Kidney epithelial cell (primary cell): ENCODE data around the gene MAP1A. TPM values are rescaled to one million over a fixed set of nuclear protein-coding genes. Genes with fewer than 3 reads are reported as not detected.

ENCODE experiments used
- DNase-seq: peaks from one replicate; pipeline ENCODE4 v3.0.0-alpha.2; 2010; ENCODE audit warnings: low read depth
- H3K27me3 ChIP-seq: 2 replicates; pipeline ENCODE4 v1.6.0; 2011; ENCODE audit warnings: low read length; ENCODE audit not compliant: control insufficient read depth, insufficient read depth
- H3K36me3 ChIP-seq: 2 replicates; pipeline ENCODE4 v1.5.1; 2011; ENCODE audit warnings: low read length; ENCODE audit not compliant: control insufficient read depth, insufficient read depth
- H3K4me3 ChIP-seq: 2 replicates; pipeline ENCODE4 v1.5.1; 2011; ENCODE audit warnings: low read depth, mild to moderate bottlenecking, control low read depth, low read length
- total RNA-seq: library from RNA; depleted of rRNA; stranded (reverse); fragments of >200 nt; gene quantifications from 2 replicates; pipeline ENCODE4 v1.2.3, GENCODE V29; 2015
- TF ChIP-seq, protein P1 (sequence below): IDR thresholded peaks from 2 replicates; pipeline ENCODE4 v1.5.1; 2011; ENCODE audit warnings: mild to moderate bottlenecking, moderate library complexity, low read length, control low read depth, inconsistent platforms; ENCODE audit not compliant: insufficient read depth, poor library complexity, severe bottlenecking

Gene MAP1A
- total RNA-seq, 1 donor from 2014 or later, result 2.0 TPM

DNA sequence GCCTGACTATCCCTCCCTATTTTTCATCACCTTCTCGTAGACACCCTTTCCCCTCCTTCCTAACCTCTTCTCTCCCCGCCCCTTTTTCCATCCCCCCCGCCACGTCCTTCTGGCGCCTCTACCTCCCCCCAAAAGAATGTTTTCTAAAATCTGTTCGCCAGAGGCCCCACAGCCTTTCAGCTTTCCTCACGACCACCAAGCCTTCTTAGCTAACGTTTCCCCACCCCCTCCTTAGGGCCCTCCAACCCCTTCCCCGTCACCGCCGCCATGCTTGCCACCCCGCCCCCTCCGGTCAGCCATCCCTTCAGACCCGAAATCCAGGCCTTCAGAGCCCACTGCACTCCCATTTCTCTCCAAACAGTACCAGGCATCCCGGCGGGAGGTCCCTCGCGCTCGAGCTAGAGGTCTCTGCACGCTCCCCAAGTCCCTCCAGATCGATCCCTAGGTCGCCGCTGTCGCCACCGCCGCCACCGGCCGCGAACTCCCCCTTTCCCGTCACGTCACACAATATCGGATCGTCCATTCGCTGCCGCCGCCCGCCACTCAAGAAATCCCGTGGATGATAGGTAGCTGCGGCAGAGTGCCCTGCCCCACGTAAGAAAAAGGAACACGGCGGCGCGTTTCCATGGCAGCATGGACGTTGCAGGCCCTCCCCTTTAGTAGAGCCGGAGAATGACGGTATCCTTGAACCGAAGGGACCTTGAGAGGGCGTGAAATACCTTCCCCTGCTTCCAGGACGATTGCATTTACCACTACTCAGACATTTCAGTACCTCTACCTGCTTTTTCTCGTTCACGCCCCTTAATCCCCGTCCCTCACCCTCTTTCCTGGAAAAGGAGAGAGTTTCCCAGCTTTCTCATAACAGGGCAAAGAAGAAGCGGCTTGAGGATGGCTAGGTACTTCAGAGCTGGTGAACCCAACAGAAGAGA lies 24.5 kb upstream of the MAP1A start, which contains the start of gene TP53BP1:
TP53BP1 (minus strand) TSS at position 484 of the 929 bp plus-strand sequence; CDS start at position 371, 113 bp downstream.
- peak; percentile 82 for DNase-seq
- TF ChIP-seq, protein P1, sequence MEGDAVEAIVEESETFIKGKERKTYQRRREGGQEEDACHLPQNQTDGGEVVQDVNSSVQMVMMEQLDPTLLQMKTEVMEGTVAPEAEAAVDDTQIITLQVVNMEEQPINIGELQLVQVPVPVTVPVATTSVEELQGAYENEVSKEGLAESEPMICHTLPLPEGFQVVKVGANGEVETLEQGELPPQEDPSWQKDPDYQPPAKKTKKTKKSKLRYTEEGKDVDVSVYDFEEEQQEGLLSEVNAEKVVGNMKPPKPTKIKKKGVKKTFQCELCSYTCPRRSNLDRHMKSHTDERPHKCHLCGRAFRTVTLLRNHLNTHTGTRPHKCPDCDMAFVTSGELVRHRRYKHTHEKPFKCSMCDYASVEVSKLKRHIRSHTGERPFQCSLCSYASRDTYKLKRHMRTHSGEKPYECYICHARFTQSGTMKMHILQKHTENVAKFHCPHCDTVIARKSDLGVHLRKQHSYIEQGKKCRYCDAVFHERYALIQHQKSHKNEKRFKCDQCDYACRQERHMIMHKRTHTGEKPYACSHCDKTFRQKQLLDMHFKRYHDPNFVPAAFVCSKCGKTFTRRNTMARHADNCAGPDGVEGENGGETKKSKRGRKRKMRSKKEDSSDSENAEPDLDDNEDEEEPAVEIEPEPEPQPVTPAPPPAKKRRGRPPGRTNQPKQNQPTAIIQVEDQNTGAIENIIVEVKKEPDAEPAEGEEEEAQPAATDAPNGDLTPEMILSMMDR, result no peak

DNA sequence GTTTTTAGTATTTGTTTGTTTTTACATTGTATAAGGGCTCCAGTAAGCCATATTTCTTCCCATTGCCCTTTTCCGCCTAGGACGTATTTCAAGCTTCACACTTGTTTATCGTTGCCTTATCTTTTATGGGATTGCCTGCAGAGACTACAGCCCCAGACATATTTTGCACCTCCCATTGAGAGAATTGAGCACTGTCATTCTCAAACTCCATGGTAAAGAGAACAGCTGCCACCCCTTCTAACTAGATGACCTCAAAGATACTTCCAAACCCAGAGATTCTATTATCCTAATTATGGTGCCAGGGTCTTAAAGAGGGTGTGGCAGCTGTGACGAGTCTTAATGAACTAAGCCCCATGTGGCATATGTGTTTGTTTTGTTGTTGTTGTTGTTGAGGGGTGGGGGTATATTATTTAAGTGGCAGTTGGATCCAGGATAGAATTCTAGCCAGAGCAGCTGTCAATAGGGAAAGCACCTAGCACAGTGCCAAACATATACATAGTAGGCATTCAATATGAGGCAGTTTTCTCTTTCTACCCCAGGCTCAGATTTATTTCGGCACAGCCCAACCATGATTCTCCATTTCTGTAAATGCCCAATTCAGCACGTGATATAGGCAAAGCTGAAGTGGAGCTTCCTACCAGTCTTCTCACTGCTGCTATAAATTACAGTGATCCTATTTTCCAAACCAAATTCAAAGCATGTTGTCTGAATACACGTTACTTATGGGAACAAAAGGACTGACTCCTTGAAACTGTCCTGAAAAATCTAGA lies 23.5 kb upstream of the MAP1A start:
- Histone ChIP-seq H3K27me3 (no peaks in the 10 kb centered on the region), H3K36me3 (no peaks in the 10 kb centered on the region), H3K4me3 (no peak overlapping the region)
- TF ChIP-seq, protein P1, result no peak
- DNase-seq, result no peak

More for the DNA sequence above, 24.5 kb upstream of the MAP1A start, which contains the start of gene TP53BP1:
- Histone ChIP-seq H3K36me3 (no peaks in the 10 kb centered on the region), H3K27me3 (no peaks in the 10 kb centered on the region), H3K4me3 (peak within 1 kb of the TSS; percentile 74)

DNA sequence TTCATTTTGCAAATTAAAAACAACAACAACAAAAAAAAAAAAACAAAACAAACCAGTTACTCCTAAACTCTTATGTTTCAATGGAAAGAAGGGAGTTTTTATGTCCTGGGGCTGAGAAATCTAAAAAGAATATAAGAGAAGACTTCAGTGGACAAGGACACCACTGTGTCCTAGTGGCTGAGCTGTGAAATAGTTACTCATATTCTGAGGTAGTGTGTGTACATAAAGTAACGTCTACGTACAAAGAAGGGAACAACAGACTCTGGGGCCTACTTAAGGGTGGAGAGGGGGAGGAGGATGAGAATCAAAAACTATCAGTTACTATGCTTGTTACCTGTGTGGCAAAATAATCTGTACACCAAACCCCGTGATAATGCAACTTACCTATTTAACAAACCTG lies 18.4 kb upstream of the MAP1A start:
- TF ChIP-seq, protein P1, result no peak
- Histone ChIP-seq H3K36me3 (no peaks in the 10 kb centered on the region), H3K27me3 (no peaks in the 10 kb centered on the region), H3K4me3 (no peak overlapping the region)
- DNase-seq, result no peak

DNA sequence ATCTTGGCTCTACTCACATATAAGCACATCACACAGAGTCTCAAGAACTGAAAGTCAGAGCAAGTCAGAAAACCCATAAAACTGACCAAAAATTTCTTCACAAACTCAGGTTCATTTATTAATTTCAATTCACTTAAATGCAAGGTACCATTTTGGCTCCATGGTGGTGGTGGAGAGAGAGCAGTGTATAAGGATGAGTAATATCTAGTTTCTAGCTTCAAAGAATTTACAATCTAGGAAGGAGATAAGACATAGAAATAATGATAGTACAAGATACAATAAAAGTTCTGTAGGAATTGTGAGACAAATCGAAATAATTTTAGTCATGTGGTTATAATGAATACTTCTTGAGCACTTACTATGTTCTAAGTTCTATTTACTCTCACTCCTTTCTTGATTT lies 17.8 kb upstream of the MAP1A start:
- Histone ChIP-seq H3K27me3 (no peaks in the 10 kb centered on the region), H3K36me3 (no peaks in the 10 kb centered on the region), H3K4me3 (no peak overlapping the region)
- DNase-seq, result no peak
- TF ChIP-seq, protein P1, result no peak

DNA sequence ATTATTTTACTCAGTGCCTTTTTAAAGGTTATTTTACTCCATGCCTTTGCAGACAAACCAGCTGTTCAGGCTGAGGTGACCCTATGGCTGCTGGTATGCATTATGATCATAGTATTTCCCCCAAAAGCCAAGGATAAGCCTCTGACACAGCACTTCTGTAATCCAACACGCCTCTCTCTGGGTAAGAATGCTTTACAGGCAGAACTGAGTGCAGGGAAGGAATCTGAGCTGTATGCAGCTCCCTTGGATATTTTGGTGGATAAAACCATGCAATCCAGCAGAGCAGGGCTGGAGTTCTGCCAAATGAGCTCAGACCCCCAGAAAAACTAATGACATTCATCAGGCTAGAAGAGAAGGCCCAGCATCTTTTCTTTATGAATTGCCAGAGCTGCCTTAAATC lies 11.7 kb upstream of the MAP1A start:
- TF ChIP-seq, protein P1, result no peak
- Histone ChIP-seq H3K4me3 (no peak overlapping the region), H3K27me3 (no peaks in the 10 kb centered on the region), H3K36me3 (no peaks in the 10 kb centered on the region)
- DNase-seq, result no peak
